Stimulated activated CD8-positive, alpha-beta memory T cell treated with anti-CD3 and anti-CD28 coated beads, Interleukin-12 subunit alpha, Interleukin-12 subunit beta, amount 100 ng/mL, for 24 hours (primary cell): ENCODE measurements around the gene KIF3B.
"Not testable (repeated sequence)": the region's sequence is repeated elsewhere in the genome, so short reads cannot be mapped to it uniquely, and the experiment has no call there.

Experiments
- DNase-seq: peaks from one replicate; pipeline ENCODE4 v3.0.0-alpha.2; 2020; ENCODE audit errors: extremely low read depth

KIF3B gene

DNA sequence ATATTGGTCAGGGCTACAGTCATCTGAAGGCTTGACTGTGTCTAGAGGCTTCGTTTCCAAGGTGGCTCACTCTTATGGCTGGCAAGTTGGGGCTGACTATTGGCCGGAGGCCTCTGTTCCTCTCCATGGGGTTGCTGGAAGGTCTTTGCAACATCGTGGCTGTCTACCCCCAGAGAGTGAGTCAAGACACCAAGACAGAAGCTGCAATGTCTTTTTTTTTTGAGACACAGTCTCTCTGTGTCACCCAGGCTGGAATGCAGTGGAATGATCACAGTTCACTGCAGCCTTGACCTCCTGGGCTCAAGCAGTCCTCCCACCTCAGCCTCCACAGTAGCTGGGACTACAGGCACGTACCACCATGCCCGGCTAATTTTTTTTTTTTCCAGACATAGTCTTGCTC is 29.4 kb upstream of the KIF3B start:
- DNase-seq: no peak

DNA sequence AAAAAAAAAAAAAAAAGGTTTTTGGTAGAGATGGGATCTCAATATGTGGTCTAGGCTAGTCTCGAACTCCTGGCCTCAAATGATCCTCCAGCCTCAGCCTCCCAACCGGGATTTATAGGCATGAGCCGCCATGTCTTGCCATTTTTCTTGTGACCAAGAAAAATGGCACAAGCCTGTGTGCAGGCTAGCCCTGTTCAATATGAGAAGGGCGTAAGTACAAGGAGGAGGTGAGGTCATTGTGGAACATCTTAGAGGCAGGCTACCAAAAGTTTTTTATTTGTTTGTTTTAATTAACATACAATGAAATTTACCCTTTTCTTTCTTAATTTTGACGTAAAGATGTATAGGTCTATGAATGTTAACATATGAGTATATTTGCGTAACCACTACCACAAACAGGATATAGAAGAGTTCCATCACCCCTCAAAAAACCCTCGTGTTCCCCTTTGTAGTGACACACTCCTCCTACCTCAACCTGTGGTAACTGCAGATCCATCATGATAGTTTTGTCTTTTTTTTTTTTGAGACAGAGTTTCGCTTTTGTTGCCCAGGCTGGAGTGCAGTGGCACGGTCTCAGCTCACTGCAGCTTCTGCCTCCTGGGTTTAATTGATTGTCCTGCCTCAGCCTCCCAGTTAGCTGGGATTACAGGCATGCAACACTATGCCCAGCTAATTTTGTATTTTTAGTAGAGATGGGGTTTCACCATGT is 28.3 kb upstream of the KIF3B start:
- DNase-seq: no peak

DNA sequence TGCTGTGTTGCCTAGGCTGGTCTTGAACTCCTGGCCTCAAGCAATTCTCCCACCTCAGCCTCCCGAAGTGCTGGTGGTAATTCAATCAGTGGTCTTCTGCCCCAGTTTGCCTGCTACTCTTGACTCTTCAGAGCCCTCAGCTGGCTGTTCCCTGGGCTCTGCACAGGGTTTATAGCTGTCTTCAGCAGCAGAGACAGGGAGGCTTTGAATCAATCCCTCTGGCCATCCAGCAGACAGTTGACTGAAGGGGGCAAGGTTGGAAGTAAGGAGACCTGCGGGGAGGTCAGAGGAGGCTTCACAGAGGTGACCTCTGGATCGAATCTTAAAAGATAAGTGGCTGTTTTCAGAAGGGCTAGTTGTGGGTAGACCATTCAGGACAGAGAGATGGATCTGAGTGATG is 26.0 kb upstream of the KIF3B start:
- no peak for DNase-seq

DNA sequence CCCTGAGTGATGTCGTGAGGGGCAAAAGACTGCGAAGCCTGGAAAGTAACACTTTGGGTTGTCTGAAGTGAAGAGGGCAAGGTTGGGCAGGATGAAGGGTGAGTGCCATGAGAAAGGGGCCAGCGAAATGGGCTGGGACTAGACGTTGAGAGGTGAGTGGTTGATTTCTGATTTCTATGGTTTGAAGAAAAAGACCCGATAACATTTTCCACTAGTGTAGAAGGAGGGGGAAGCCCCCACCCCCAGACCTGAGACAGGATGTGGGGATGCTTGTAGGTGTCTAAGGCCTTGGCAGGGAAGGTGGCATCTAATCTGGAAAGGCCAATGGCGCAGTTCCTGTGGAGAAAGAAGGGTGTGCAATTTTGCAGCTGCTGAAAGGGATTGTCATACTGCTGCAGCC is 25.3 kb upstream of the KIF3B start:
- peak; percentile 61 for DNase-seq

DNA sequence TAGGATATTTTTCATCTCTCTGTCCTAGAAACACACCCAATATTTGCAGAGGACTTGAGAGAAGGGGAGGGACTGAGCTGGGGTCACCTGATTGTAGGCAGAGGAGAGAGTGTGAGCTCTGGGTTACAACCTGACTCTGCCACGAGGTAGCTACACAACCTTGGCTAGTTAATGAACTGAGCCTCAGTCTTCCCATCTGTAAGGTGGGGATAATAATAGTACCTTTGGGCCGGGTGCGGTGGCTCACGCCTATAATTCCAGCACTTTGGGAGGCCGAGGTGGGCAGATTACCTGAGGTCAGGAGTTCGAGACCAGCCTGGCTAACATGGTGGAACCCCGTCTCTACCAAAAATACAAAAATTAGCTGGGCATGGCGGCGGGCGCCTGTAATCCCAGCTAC is 16.5 kb upstream of the KIF3B start:
- DNase-seq: not testable (repeated sequence)

DNA sequence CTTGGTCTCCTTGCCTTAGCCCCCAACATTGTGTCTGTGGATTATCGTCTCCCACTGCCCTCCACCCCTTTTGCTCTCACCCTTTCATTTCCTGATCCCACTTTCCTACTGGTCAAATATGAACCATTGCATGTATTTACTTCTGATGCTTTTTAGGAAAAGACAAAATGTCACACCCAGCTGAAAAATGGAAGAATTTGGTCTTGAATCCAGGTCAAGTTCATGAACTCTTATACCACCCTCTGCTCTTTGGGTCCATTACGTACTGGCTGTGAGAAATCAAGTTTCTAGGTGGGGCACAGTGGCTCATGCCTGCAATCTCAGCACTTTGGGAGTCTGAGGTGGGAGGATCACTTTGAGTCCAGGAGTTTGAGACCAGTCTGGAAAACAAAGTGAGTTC is 15.8 kb upstream of the KIF3B start:
- DNase-seq: no peak

DNA sequence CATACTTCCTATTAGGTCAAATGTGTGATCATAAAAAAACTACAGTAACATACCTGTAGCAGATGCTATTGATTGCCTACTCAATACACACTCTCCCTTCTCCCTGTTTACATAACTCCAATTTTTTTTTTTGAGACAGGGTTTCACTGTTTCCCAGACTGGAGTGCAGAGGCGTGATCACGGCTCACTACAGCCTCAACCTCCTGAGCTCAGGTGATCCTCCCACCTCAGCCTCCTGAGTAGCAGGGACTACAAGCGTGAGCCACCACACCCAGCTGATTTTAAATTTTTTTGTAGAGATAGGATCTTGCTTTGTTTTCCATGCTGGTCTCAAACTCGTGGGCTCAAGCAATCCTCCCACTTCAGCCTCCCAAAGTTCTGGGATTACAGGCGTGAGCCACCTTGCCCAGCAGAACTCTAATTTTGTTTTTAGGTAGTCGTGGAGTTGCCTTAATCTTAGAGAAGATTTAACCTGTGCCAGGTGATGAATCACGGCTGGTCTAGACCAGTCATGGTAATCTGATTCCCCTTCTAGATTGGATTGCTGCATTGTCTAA is 14.0 kb upstream of the KIF3B start:
- no peak for DNase-seq

DNA sequence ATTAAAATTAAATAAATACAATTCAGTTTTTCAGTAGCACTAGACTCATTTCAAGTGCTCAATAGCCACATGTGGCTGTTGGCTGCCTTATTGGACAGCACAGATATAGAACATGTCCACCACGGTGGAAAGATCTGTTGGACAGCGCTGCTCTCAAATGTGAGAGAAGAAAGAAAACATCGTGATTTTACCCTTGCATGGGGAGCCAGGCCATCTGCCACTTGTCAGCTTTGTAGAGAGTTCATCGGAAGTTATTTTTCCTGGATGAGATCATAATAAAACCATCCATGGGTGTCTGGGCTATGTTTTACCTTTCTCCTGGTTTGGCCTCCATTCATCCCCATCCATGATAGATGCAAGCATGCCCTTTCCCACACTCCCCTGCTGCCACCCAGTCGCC is 5.8 kb upstream of the KIF3B start:
- no peak for DNase-seq

DNA sequence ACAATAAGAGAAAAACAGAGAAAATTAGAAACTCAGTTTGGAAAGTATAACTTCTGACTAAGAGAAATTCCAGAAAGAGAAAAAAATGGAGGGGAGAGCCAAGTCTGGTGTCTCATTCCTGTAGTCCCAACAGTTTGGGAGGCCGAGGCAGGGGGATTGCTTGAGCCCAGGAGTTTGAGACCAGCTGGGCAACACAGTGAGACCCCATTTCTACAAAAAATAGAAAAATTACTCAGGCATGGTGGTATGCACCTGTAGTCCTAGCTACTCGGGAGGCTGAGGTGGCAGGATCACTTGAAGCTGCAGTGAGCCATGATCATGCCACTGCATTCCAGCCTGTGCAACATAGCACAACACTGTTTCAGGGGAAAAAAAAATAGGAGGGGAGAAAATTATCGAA is 3.1 kb upstream of the KIF3B start:
- DNase-seq: no peak

DNA sequence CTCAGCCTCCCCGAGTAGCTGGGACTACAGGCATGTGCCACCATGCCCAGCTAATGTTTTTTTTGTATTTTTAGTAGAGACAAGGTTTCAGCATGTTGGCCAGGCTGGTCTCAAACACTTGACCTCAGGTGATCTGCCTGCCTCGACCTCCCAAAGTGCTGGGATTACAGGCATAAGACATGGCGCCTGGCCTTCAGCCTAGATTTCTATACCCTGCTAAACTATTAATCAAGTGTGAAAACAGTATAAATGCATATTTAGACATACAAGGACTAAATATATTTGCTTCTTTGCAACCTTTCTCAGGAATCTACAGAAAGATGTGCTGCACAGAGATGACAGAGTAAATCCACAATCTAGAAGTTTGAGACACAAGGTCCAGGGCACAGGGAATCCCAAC is 2.3 kb upstream of the KIF3B start:
- DNase-seq: not testable (repeated sequence)

DNA sequence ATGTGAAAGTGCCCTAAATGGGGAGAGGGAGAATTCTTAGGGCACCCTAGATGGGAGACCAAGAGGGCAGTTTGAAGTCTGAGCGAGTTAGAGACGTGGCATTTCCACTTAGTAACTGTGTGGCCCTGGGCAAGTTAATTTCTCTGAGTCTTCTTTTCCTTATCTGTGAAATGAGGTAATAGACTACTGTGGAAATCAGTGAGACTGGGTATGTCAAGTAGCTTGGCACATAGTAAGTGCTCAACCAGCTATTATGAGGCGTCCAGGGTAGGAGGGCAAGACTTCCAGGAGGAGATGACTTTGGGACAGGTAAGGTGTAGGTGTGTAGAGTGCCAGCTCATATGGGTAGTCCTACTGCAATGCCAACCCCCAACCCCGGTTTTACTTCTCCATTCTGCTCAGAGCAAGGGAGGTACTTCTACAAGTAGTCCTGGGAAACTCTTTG is 770 bp downstream of the KIF3B start:
- DNase-seq: no peak

DNA sequence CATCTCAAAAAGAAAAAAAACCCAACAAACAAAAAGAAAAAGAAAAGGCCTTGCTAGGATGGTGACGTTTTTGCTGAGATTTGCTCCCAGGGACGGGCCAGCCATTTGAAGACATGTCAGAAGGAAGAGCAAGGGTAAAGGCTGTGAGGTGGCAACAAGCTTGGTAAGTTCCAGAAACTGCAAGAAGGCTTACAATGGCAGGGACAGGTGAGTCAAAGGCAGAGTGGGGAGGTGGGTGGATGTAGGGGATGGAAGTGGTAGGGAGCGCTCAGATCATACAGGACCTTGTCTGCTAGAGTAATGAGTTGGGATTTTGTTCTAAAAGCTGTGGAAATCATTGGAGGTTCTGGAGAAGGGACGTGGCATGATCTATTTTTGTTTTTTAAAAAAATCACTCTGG is 4.3 kb downstream of the KIF3B start:
- no peak for DNase-seq

DNA sequence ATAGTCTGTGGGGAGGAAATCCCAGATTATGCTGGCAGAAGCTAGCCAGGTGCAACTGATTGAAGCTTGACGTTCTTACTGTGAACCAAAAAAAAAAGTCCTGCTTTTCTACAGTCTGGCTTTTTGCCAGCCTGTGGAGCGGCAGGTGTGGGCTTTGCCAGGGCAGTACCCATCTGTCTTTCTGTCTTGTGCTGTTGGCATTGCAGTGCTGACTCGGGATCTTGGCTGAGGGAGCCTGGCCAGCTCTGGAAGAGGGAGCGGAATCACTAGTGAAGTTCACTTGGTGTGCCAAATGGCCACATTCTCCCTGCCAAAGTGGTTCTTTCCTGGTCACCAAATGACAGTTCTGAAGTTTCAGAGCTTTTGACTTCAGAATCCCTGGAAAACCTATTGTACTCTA is 5.0 kb downstream of the KIF3B start:
- DNase-seq: no peak

DNA sequence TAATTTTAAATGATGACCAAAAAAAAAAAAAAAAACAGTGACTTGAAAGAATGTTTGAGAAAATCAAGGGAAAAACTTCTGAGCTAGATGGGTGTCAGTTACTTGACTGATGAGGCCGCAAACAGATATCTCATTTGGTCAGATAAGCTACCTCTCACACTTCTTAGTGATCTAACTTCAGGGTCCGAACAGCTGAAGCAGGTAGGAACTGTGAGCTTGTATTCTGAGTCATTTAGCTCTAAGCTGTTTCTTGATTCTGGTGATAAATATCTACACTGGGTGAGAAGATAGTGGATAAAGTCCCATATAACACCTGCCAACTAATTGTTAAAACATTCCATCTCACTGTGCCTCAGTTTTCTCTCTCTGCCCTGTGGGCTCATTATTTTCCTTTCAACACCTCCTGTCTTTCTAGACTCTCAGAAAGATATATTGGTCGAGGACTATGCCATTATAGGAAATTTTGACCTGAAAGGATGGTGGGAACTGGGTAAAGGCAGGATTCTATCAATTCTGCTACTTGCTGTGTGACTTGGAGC is 7.7 kb downstream of the KIF3B start:
- DNase-seq: no peak

DNA sequence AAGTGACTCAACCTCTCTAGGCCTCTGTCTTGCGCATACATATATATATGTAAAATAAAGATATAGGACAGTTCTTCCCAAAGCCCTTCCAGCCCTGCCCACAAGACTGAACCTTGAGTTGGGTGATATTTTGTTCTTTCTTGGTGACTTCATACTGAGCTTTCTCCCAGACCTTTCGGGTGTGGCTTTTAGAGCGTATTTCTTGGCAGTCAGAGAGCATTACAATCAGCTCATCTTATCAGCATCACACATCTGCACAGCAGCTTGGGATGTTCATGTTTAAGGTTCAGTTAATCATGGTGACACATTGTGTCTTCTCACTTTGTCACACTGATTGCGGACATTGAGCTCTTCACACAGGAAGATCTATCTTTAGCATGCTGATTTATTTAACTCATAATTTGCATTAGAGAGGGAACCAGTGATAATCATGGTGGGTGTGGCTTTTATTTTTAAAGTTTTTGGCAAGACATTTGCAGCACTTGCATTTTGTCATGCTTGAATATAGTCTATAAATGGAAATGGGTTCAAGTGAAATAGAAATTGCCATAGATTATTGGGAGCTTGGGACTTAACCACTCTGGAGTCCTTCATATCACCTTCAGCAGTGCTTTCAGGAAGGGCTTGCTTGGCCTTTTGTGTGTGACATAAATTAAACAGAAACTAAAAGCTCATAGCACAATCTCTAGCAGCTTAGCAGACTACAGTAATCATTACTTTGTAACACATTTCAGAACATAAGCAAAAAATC is 8.3 kb downstream of the KIF3B start:
- DNase-seq: no peak

DNA sequence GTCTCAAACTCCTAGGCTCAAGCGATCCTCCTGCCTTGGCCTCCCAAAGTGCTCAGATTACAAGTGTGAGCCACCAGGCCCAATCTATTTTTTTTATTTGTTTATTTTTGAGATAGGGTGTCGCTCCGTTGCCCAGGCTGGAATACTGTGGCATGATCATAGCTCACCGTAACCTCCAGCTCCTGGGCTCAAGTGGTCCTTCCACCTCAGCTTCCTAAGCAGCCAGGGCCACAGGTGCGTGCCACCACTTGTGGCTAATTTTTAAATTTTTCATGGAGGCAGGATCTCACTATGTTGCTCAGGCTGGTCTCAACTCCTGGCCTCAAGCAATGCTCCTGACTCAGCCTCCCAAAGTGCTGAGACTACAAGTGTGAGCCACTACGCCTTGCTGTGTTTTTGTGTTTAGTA is 9.8 kb downstream of the KIF3B start:
- DNase-seq: no peak

DNA sequence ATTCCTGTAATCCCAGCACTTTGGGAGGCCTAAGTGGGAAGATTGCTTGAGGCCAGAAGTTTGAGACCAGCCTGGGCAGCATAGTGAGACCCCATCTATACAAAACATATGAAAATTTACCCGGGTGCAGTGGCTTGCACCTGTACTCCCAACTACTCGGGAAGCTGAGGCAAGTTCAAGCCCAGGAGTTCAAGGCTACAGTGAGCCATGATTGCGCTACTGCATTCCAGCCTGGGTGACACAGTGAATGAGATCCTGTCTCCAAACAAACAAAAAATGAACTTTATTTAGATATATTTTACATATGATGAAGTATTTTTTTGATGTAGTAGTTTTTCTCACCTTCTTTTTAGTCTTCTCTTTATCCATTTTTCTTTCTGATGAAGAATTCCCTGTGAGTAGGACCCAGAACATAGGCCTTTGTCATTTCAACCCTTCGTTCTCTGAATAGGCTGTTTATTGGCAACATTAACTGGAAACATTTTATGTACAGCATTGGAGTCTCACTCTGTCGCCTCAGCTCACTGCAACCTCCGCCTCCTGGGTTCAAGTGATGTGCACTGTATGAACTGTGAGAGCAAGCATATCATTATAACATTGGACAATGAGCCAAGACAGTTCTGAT is 10.9 kb downstream of the KIF3B start:
- no peak for DNase-seq

DNA sequence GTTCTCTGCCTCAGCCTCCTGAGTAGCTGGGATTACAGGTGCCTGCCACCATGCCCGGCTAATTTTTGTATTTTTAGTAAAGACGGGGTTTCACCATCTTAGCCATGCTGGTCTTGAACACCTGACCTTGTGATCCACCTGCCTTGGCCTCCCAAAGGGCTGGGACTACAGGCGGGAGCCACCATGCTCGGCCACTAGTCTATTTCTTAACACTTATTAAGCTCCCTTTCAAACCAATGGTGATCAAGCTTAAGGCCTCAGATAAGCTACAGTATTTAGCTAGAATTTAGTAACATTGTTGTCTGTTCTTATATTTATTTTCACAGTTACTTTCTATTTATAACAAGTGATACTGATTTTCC is 11.8 kb downstream of the KIF3B start:
- DNase-seq: not testable (repeated sequence)

DNA sequence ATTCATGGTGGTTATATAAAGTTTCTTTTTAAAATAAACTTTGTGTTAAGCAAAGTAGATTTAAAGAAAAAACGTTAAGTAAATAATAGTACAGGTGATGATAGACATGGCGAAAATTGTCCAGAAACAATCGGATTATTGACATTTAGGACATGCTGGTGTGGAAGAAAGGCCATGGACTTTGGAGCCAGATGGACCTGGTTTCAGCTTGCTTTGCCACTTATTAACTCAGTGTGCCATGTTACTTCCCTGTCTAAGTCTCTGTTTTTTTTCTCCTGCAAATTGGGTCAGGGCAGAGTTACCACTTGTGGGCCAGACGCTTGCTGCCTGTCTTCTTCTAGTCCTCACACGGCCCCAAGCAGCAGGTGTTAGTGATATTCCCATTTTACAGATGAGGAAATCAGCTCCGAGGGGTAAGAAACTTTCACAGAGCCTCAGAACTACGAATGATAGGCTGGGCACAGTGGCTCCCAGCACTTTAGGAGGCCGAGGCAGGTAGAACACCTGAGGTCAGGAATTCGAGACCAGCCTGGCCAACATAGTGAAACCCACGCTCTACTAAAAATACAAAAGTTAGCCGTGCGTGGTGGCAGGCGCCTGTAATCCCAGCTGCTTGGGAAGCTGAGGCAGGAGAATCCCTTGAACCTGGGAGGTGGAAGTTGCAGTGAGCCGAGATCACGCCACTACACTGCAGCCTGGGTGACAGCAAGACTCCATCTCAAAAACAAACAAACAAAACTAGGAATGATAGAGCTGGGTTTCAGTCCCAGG is 12.4 kb downstream of the KIF3B start:
- no peak for DNase-seq

DNA sequence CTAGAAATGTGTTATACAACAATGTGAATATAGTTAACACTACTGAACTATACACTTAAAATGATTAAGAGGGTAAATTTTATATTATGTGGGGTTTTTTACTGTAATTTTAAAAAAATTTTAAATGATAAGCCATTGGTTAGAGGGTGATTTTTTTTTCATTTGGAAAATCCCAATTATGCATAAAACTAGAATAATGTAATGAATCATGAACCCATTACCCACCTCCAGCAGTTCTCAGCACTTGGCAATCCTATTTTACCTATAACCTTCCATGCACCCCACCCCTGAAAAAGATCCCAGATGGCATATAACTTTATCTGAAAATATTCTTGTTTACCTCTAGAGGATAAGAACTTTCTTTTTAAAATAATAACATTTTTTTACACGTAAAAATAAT is 13.7 kb downstream of the KIF3B start:
- DNase-seq: no peak

DNA sequence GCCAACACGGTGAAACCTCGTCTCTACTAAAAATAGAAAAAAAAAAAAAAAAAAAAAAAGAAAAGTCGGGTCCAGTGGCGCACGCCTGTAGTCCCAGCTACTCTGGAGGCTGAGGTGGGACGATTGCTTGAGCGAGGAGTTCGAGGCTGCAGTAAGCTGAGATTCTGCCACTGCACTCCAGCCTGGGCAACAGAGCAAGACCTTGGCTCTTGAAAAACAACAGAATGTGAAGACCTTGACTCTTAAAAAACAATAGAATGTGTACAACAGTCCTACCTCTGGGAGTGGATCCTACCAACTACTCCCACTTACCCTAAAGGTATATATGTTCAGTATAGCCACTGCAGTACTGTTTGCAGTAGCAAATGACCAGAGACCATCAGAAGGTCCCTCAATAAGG is 15.1 kb downstream of the KIF3B start:
- no peak for DNase-seq

DNA sequence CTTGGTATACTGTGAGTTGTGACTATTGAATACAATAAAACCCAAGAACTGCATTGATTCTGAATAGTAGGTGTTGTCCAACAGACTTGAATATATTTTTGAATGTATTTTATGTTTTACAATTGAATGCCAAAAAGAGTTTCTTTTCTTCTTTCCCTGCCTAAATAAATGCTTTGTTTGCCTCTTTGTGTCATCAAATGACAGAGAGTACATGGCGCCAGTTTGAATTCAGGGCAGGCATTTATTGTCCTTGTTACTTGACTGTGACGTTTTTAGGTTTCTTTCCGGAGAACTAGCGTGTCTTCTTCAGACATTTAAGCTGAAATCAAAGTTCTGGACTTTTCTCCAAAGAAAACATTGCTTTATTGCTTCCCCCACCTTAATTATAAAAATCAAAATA is 16.6 kb downstream of the KIF3B start:
- DNase-seq: no peak
